Nucleus accumbens (tissue), 56 donors: Measurements from ENCODE around the gene TRABD.
"Not testable (repeated sequence)": the region's sequence is repeated elsewhere in the genome, so short reads cannot be mapped to it uniquely, and the experiment has no call there.

Experiments used
- DNase-seq, 56 donors: peaks; one replicate each; lab custom pipeline; 2025; lab: John Stamatoyannopoulos, UW

The TRABD gene, protein sequence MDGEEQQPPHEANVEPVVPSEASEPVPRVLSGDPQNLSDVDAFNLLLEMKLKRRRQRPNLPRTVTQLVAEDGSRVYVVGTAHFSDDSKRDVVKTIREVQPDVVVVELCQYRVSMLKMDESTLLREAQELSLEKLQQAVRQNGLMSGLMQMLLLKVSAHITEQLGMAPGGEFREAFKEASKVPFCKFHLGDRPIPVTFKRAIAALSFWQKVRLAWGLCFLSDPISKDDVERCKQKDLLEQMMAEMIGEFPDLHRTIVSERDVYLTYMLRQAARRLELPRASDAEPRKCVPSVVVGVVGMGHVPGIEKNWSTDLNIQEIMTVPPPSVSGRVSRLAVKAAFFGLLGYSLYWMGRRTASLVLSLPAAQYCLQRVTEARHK

GRCh38 chr22:50185375-50186087 lies at the start of gene TRABD:
TRABD (plus strand) TSS chr22:50185913; CDS start chr22:50193061, 7,148 bp downstream.
- peak in 54 of 56 donors; percentile 45 to 91 (median 82) for DNase-seq

DNA sequence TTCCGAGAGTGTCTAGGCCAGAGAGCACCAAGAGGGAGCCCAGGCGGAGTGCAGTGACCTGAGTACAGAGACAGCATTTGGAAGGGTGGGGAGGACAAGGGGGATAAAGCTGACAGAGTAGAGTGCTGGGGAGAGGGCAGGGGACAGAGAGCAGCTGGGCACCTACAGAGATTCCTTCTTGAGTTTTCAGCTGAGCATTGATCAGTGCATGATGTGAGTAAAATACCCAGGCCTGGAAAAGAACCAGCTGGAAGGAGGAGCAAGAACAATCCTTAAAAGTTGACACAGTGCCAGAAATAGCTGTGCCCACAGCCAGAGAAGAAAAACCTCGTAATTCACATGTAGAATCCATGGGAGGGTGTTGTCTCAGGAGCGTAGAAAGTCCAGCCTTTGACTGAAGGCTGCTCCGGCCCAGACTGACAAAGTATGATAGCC lies 49.1 kb upstream of the TRABD start:
- no peak for DNase-seq

DNA sequence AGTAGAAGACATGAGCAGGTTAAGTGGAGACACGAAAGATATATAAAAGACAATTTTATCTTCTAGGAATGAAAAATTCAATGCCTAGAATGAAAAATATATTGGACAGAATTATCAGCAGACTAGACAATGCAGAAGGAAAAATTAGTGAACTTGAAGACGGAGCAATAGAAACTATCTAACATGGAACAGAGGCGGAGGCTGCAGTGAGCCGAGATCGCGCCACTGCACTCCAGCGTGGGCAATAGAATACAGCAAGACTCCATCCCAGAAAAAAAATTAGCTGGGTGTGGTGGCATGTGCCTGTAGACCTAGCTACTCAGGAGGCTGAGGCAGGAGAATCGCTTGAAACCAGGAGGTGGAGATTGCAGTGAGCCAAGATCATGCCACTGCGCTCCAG lies 48.4 kb upstream of the TRABD start:
- DNase-seq = not testable (repeated sequence)

DNA sequence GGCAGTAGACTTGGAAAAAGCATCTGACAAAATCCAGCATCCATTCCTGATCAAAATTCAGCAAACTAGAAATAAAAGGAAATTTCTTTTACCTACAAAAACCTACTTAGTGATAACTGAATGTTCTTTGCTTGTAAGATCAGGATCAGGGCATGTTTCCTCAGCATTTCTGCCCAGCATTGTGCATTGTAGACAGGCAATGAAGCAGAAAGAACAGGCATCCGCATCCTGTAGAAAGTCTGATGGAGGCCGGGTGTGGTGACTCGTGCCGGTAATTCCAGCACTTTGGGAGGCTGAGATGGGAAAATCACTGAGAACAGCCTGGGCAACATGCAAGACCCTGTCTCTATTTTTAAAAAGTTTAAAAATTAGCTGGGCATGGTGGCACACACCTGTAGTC lies 47.7 kb upstream of the TRABD start:
- no peak for DNase-seq

DNA sequence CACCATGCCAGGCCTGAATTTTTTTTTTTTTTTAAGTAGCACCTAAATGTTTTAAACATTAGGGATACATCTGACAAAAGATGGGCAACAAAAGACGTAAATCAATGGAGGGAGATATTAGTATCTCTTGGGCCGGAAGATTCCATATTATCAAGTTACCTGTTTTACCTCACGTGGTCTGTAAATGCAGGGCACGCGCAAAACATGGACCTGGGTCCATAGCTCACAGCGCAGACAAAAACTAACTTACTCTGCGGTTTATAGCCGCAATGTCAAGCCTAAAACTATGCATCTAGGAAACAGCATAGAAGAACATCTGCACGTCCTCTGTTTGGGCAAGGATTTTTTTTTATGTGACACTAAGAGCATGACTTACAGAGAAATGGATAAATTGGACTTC lies 46.7 kb upstream of the TRABD start:
- DNase-seq = no peak

GRCh38 chr22:50139843-50140415 lies 45.8 kb upstream of the TRABD start:
- no peak for DNase-seq

DNA sequence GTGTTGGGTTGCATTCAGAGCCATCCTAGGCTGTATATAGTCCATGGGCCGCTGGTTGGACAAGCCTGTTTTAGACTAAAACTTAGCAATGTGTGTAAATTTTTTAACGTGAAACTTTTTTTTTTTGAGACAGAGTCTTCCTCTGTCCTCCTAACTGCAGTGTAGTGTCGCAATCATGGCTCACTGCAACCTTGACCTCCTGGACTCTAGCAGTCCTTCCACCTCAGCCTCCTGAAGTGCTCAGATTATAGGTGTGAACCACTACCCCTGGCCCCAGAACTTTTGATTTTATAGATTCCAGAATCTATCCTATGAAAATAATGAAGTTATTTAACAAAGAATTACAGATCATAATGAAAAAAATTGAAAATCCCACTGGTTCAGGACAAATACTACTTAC lies 45.1 kb upstream of the TRABD start:
- no peak for DNase-seq

DNA sequence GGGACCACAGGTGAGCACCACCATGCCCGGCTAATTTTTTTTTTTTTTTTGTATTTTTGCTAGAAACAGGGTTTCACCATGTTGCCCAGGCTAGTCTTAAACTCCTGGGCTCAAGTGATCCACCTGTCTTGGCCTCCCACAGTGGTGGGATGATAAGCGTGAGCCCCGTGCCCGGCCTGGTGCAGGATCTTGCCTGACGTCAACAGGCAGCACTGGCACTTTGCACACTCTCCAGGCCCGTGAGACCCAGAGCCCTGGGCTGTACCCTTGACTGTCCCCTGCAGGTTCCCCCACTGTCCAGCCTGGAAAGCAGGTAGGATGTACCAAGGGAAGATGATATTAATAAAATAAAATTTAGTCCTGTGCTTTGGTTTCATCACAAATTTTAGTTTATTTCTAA lies 44.3 kb upstream of the TRABD start:
- DNase-seq = no peak

DNA sequence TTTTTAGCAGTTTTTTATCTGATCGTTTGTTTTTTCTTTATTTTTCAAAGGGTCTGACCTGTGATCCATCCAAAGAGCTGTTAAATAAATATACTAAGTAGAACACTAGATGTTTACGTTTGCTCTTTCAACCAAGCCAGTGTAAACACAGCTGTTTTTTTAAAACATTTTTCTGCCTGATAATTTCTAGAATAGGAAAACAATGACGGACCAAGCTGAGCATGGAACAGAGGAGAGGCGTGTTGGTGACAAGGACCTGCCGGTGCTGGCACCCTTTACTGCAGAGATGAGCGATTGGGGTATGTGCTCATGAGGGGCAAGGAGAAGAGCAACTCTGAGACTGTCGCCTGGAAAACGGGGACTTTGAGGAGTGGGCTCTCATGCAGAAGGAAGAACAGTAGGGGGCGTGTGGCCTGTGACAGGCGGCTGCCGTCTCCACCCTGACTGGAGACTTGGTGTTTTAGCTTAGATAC lies 43.8 kb upstream of the TRABD start:
- no peak for DNase-seq

- no peak for DNase-seq
Measured at GRCh38 chr22:50143096-50143495, 42.6 kb upstream of the TRABD start.

DNA sequence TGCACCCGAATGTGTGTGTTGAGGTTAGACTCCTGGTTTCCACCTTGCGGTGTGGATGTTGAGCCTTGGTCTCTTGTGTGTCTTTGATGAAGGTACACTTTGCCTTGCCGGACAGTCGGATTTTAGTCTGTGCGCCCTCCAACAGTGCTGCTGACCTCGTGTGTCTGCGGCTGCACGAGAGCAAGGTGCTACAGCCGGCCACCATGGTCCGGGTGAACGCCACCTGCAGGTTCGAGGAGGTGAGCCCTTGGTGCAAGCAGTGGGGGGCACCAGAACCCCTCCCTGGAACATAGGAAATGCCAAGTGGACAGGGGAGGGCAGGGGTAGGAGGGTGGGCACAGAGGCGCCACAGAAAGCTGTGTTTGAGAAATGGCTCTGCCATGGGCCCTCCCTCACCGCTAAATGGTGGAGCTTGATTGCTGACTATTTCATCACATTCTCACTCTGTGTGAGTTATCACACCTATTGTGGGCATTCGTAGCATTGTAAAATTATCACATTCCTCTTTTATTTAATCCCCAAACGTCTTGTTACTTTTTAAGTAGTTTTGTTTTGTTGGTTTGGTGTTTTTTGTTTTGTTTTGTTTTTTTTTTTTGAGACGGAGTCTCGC lies 41.6 kb upstream of the TRABD start:
- no peak for DNase-seq

DNA sequence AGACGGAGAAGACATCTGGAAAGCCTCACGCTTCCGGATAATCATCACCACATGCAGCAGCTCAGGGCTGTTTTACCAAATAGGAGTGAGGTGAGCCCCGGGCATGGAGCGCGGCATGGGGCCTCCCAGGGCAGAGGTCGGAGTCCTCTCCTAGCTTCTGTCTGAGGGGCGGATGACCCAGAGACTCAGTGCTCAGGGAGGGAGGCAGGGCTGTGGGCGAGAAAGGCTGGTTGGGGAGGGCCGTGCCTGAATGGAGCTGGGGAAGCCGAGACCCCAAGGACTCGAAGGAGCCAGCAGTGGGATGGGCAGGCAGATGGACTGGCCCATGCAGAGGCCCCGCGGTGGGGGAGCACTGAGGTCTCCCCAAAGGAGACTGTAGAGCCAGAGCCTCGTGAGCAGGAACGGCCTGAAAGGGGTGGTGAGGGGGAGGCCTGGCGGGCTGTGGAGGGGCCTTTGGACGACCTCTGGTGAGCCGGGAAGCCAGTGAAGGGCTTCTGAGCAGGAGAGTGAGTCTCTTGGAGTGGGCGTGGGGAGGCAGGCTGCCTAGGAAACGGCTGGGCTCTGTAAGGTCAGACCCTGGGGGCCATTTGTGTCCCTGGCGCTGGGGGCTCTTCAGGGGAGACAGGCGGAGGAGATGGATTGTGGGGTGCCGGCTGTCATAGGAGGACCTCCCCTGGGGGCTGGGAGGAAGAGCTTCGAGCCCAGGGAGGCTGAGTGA lies 39.8 kb upstream of the TRABD start:
- DNase-seq = no peak

DNA sequence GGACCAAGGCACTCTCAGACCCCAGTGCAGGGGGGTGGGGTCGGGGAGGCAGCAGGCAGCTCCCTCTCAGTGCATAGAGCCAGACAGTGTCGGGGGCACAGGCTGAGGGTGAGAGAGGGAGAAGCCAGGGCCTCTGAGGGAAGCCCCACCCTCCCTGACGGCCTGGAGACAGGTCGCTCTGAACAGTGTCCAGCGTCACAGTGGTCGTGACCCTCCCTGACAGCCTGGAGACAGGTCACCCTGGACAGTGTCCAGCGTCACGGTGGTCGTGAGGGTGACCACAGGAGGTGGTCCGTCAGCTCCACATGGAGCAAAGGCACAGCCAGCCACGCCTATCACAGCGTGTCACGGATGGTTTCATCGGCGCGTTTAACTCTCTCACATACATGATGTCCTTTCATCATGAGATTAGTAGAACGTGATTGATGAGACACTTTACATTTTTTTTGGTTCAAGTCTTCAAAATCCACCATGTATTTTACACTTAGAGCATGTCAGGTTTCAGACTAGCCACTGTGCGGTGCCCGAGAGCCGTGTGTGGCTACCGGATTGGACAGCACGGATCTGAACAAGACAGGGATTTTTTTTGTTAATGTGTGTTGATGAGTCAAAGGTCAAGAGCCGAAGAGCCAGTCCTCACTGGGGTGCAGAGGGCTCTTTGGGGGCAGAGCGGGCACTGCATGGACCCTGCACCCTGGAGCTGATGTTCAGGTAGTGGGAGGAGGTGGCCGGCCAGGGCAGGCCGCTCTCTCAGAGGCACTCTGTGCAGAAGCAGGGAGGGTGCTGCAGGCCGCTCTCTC lies 39.1 kb upstream of the TRABD start:
- peak in 46 of 56 donors; percentile 0 to 78 (median 44) for DNase-seq

GRCh38 chr22:50147258-50148165 lies 38.2 kb upstream of the TRABD start:
- DNase-seq = peak in 1 of 56 donors; percentile 23

DNA sequence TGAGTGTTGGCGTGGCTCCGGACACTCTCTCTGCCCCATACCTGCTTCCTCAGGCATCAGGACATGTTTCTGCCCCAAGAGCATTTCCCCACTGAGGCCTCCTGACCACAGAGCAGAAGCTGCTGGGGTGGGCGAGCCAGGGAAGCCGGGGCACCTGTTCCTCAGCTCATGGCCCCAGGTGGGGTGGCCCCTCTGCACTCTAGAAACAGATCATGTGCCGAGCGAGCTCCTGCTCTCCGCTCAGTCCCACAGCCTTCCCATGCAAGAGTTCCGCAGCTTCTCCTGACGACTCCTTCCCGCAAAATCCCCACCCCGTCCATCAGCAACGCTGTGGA lies 37.6 kb upstream of the TRABD start:
- no peak for DNase-seq

DNA sequence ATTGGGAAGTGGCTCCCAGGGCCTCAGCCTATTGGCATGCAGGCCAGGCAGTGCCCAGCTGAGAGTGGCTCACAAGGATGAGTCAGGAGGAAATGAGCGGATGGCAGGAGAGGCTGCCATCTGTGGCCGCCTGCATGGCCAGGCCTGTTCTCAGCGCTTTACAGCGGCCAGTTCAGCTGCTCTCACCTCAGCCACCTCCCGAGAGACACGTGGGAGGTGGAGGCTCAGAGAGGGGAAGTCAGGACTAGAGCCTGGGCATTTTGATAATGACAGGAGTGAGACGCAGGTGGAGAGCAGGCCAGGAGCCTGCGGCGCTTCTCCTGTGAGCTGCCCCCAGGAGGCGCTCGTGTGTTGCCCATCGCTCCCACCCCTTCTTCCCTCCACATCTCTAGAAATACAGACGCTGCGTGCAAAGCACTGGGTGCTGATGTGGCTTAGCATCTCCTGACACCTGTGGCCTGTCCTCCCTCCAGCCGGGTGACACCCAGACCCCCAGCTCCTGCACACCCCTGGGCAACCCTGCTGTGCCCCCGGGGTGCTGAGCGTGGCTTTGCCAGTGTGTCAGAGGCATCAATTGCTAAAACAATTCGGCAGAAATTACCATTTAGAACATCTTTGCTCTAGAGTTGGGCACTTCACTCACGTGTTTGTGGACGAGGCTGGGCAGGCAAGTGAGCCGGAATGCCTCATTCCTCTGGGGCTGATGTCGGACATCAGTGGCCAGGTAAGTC lies 36.6 kb upstream of the TRABD start:
- peak in 3 of 56 donors; percentile 13 to 41 (median 21) for DNase-seq

DNA sequence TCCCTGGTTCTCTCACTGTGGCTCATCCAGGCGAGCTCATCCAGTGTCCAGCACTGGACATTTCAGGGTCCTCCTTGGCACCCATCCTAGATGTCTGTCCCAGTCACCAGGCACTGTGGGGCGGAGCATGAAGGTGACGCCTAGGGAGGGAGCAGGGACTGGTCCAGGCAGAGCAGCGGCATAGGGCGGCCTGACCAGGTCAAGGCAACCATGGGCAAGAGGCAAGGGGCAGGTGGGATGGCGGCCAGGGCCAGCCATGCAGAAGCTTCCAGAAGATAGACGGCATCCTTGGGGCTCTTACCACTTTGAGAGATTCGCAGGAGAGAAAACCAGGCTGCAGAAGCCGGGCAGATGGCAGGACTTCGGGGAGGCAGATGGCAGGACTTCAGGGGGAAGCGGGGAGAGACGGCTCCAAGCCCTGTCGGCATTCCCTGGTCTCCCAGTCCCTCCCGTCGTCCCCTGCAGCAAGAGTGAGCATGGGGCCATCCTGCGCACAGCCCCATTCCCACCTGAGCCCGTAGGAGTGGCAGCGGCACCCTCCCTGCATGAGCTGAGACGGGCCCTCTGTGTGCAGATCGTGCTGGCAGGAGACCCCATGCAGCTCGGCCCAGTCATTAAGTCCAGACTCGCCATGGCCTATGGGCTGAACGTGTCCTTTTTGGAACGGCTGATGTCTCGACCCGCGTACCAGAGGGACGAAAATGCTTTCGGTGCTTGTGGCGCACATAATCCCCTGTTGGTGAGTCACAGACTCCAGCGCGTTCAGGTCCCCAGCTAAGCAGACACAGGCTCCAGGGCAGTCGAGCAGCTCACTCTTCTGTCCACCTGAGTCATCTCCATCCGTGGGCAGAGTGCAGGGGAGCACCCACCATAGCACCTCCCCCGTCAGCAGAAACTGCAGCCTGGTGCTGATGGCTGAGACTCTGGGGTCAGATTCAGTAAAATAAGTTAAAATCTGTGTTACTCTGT lies 35.3 kb upstream of the TRABD start:
- DNase-seq = no peak
